ENCODE data around the gene PLCD3. TPM values are rescaled to one million over a fixed set of nuclear protein-coding genes. Genes with fewer than 3 reads are reported as not detected.

Gene PLCD3
- polyA plus RNA-seq, 1 donor (not counting 4 experiments of a cell fraction or from before 2014, with no cell fraction given) = 53.3 TPM

- Histone ChIP-seq H3K9ac (ENCODE audit: control insufficient read depth, extremely low read depth, insufficient read depth, low read length) (peak overlapping the region; percentile 81), H3K27me3 (ENCODE audit: control insufficient read depth, extremely low read depth, insufficient read depth, low read length) (no peaks in the 10 kb centered on the region)
Observed at GRCh38 chr17:45132572-45133463, 503 bp upstream of the PLCD3 start.

GRCh38 chr17:45131616-45132319 lies 547 bp downstream of the PLCD3 start:
- TF ChIP-seq, protein P1, sequence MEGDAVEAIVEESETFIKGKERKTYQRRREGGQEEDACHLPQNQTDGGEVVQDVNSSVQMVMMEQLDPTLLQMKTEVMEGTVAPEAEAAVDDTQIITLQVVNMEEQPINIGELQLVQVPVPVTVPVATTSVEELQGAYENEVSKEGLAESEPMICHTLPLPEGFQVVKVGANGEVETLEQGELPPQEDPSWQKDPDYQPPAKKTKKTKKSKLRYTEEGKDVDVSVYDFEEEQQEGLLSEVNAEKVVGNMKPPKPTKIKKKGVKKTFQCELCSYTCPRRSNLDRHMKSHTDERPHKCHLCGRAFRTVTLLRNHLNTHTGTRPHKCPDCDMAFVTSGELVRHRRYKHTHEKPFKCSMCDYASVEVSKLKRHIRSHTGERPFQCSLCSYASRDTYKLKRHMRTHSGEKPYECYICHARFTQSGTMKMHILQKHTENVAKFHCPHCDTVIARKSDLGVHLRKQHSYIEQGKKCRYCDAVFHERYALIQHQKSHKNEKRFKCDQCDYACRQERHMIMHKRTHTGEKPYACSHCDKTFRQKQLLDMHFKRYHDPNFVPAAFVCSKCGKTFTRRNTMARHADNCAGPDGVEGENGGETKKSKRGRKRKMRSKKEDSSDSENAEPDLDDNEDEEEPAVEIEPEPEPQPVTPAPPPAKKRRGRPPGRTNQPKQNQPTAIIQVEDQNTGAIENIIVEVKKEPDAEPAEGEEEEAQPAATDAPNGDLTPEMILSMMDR (optimal IDR thresholded peaks at IDR 0.05 in 1 of 3, IDR thresholded peaks at IDR 0.05 in 1 of 3, conservative IDR thresholded peaks at IDR 0.05 in 1 of 3; ENCODE audit: extremely low read depth in 1 of 3, insufficient read depth in 2 of 3, low read length in 3 of 3) = peak; percentile 49 to 91 (median 63)
- no peak for TF ChIP-seq EZH2 (IDR thresholded peaks at IDR 0.05; ENCODE audit: low read length)
- no peaks in the 10 kb centered on the region for H3K9me1 ChIP-seq (ENCODE audit: control insufficient read depth, extremely low read depth, insufficient read depth, low read length)
- peak overlapping the region; percentile 27 for H3K27ac ChIP-seq (ENCODE audit: control insufficient read depth, insufficient read depth, low read length)
- FAIRE-seq = no peak
- dilution Hi-C loops (cut with MboI; ENCODE audit: extremely low pct_ligation_motif_present, low sequenced_read_pairs) = no loop called here
- H3K4me1 ChIP-seq (ENCODE audit: control insufficient read depth, extremely low read depth, insufficient read depth, low read length) = peaks cover 48% of the 10 kb centered on the region
- H4K20me1 ChIP-seq (ENCODE audit: control insufficient read depth, extremely low read depth, insufficient read depth, low read length) = no peaks in the 10 kb centered on the region
- no peak overlapping the region for H2AFZ ChIP-seq (ENCODE audit: control insufficient read depth, low read length)
- H3K9ac ChIP-seq (ENCODE audit: control insufficient read depth, extremely low read depth, insufficient read depth, low read length) = peak overlapping the region; percentile 78
- peak overlapping the region; percentile 57 to 91 (median 90) for H3K4me3 ChIP-seq (ENCODE audit: control insufficient read depth in 2 of 3, extremely low read depth in 1 of 3, insufficient read depth in 2 of 3, low read depth in 1 of 3, low read length in 3 of 3)
- H3K79me2 ChIP-seq (ENCODE audit: control insufficient read depth, insufficient read depth, low read length) = peaks cover 37% of the 10 kb centered on the region
- DNase-seq (ENCODE audit: low read depth, low spot score) = no peak
- H3K4me2 ChIP-seq (ENCODE audit: control insufficient read depth, extremely low read depth, insufficient read depth, low read depth, low read length) = peak overlapping the region; percentile 68
- H3K9me3 ChIP-seq (ENCODE audit: control insufficient read depth, low read depth, low read length) = no peaks in the 10 kb centered on the region
- H3K36me3 ChIP-seq (ENCODE audit: control insufficient read depth in 2 of 2, extremely low read depth in 1 of 2, insufficient read depth in 2 of 2, low read length in 2 of 2) = no peaks in the 10 kb centered on the region
- H3K27me3 ChIP-seq (ENCODE audit: control insufficient read depth, extremely low read depth, insufficient read depth, low read length) = no peaks in the 10 kb centered on the region

More at GRCh38 chr17:45132572-45133463, 503 bp upstream of the PLCD3 start:
- Histone ChIP-seq H4K20me1 (ENCODE audit: control insufficient read depth, extremely low read depth, insufficient read depth, low read length) (no peaks in the 10 kb centered on the region), H3K4me1 (ENCODE audit: control insufficient read depth, extremely low read depth, insufficient read depth, low read length) (peaks cover 39% of the 10 kb centered on the region), H3K27ac (ENCODE audit: control insufficient read depth, insufficient read depth, low read length) (peak overlapping the region; percentile 72), H3K4me2 (ENCODE audit: control insufficient read depth, extremely low read depth, insufficient read depth, low read depth, low read length) (peak overlapping the region; percentile 94), H3K36me3 (ENCODE audit: control insufficient read depth in 2 of 2, extremely low read depth in 1 of 2, insufficient read depth in 2 of 2, low read length in 2 of 2) (no peaks in the 10 kb centered on the region), H3K79me2 (ENCODE audit: control insufficient read depth, insufficient read depth, low read length) (peaks cover 33% of the 10 kb centered on the region), H3K4me3 (ENCODE audit: control insufficient read depth in 2 of 3, extremely low read depth in 1 of 3, insufficient read depth in 2 of 3, low read depth in 1 of 3, low read length in 3 of 3) (peak overlapping the region; percentile 77 to 90 (median 79)), H3K9me1 (ENCODE audit: control insufficient read depth, extremely low read depth, insufficient read depth, low read length) (no peaks in the 10 kb centered on the region), H2AFZ (ENCODE audit: control insufficient read depth, low read length) (peak overlapping the region; percentile 87), H3K9me3 (ENCODE audit: control insufficient read depth, low read depth, low read length) (no peaks in the 10 kb centered on the region)
- FAIRE-seq = peak; percentile 59
- TF ChIP-seq, protein P1 (optimal IDR thresholded peaks at IDR 0.05 in 1 of 3, IDR thresholded peaks at IDR 0.05 in 1 of 3, conservative IDR thresholded peaks at IDR 0.05 in 1 of 3; ENCODE audit: extremely low read depth in 1 of 3, insufficient read depth in 2 of 3, low read length in 3 of 3) = peak; percentile 84 to 99 (median 94)
- no peak for TF ChIP-seq EZH2 (IDR thresholded peaks at IDR 0.05; ENCODE audit: low read length)
- dilution Hi-C loops (cut with MboI; ENCODE audit: extremely low pct_ligation_motif_present, low sequenced_read_pairs) = no loop called here
- DNase-seq (ENCODE audit: low read depth, low spot score) = no peak
